Measurements from ENCODE around the gene NR5A2. TPM values are rescaled to one million over a fixed set of nuclear protein-coding genes. Genes with fewer than 3 reads are reported as not detected.

The NR5A2 gene
- total RNA-seq: under 1 TPM; 0.32 to 0.58 (median 0.50) TPM
- polyA plus RNA-seq: 0.52 TPM
- long read RNA-seq, donor 1: 0 reads
- long read RNA-seq, donor 2: 0 reads
- long read RNA-seq, donor 3, partial matches to known transcripts: 0 of 1 reads
- long read RNA-seq, donor 3, other reads (novel, unspliced or antisense): 1 of 1 reads
- long read RNA-seq, donor 4: 0 reads

DNA sequence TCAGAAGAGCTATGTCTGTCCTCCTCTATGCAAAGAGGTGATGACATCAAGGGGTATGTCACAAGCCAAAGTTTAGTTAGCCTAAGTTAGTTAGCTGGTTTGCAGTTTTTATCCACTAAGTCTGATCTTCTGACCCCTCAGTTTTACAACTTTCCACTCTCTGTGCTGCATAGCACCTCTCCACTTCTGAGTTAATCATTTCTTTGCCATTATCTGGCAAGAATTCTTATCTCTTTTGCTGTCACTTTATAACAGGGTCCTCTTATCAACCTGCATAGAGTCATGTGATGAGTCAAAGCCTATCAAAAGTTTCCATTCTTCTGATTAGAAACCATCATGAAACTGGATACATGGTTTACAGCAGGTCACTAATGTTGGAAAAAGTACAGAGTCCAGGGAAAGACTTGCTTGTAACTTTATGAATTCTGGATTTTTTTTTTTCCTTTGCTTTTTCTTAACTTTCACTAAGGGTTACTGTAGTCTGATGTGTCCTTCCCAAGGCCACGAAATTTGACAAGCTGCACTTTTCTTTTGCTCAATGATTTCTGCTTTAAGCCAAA, at the start of gene NR5A2:
NR5A2 (plus strand) TSS at position 447 of the 560 bp plus-strand sequence. CDS start 138 bp downstream, outside the sequence.
- Histone ChIP-seq H3K4me3 (ENCODE audit: low read length) (peak within 1 kb of the TSS; percentile 79), H3K4me1 (ENCODE audit: control insufficient read depth, insufficient read depth, low read length) (no peaks in the 10 kb centered on the region), H3K27ac (ENCODE audit: low read length) (no peak within 1 kb of the TSS), H3K9me3 (ENCODE audit: control insufficient read depth, low read length) (no peaks in the 10 kb centered on the region), H3K27me3 (ENCODE audit: control insufficient read depth, insufficient read depth) (no peaks in the 10 kb centered on the region)
- WGBS: 86% methylated on average over 1 of the region's 1 CpG
- DNase-seq: no peak
- no peak for ATAC-seq
- intact Hi-C loops (cut with DNase I): no loop called here

DNA sequence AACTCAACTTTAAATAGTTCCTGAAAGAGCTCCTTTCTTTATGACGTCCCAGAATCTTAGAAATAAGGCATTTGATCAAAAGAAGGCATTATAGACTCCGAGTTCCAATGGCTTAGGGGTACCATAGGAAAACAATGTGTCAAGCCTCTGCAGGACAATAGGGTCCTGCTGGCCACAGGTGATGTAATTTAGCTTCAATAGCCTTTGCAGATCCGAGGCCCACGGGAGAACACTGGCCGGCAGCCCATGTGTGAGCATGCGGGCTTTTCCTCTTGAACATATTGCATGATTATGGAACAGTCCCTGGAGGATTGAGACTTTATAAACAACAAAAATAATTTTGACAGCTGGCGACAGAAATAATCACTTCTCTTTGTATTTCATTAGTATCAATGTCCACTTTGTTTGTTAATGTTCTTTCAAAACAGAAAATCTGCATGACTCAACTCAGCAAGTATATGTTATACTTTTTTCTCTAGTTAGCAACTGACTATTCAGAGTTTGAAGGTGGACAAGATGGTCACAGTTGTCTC, 49.0 kb upstream of the NR5A2 start:
- Histone ChIP-seq H3K9me3 (ENCODE audit: control insufficient read depth, low read length) (no peaks in the 10 kb centered on the region), H3K27ac (ENCODE audit: low read length) (no peak overlapping the region), H3K27me3 (ENCODE audit: control insufficient read depth, insufficient read depth) (no peaks in the 10 kb centered on the region), H3K4me1 (ENCODE audit: control insufficient read depth, insufficient read depth, low read length) (peaks cover 1% of the 10 kb centered on the region), H3K4me3 (ENCODE audit: low read length) (no peak overlapping the region)
- DNase-seq (no peak), ATAC-seq (no peak)
- intact Hi-C loops (cut with DNase I): no loop called here
- WGBS: 43% methylated on average over 7 of the region's 7 CpGs

DNA sequence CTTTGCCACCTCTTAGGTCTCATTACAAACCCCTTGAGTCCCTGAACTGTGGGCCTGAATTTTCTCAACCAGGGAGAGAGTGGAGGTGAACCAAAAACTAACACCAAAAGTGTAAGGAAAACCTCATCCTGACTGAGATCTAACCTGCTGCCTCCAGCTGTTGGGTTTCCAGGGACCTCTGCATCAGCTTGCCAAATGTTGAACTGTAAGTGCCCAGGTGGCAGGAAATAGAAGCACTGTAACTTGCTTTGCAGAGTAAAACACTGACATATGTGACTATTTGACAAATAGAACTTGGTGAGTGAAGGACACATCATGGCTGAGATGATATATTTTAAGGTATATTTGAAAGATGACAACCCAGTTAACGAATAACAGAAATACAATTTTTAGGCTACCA, 48.4 kb upstream of the NR5A2 start:
- intact Hi-C loops (cut with DNase I): no loop called here
- no peak overlapping the region for H3K4me3 ChIP-seq (ENCODE audit: low read length)
- H3K27me3 ChIP-seq (ENCODE audit: control insufficient read depth, insufficient read depth): no peaks in the 10 kb centered on the region
- H3K4me1 ChIP-seq (ENCODE audit: control insufficient read depth, insufficient read depth, low read length): peaks cover 1% of the 10 kb centered on the region
- no peaks in the 10 kb centered on the region for H3K9me3 ChIP-seq (ENCODE audit: control insufficient read depth, low read length)
- DNase-seq: no peak
- WGBS: 98% methylated on average over 1 of the region's 1 CpG
- no peak for ATAC-seq
- H3K27ac ChIP-seq (ENCODE audit: low read length): no peak overlapping the region

DNA sequence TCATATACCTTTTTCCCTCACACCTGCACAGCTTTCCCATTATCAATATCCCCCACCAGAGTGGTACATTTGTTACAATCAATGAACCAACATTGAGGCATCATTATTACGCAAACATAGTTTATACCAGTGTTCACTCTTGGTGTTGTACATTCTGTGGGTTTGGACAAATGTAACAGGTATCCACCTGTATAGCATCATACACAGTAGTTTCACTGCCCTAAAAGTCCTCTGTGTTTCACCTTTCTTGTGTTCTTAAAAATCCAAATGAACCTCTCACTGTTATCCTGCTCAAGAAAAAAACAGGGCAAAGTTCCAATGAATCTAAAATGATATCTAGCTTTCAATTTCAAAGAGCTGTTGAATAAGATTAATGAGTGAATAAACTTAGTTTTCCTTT, 45.9 kb upstream of the NR5A2 start:
- Histone ChIP-seq H3K4me1 (ENCODE audit: control insufficient read depth, insufficient read depth, low read length) (peaks cover 1% of the 10 kb centered on the region), H3K27ac (ENCODE audit: low read length) (no peak overlapping the region), H3K9me3 (ENCODE audit: control insufficient read depth, low read length) (no peaks in the 10 kb centered on the region), H3K4me3 (ENCODE audit: low read length) (no peak overlapping the region), H3K27me3 (ENCODE audit: control insufficient read depth, insufficient read depth) (no peaks in the 10 kb centered on the region)
- DNase-seq: no peak
- intact Hi-C loops (cut with DNase I): no loop called here
- 99% methylated on average over 1 of the region's 1 CpG for WGBS
- ATAC-seq: no peak

DNA sequence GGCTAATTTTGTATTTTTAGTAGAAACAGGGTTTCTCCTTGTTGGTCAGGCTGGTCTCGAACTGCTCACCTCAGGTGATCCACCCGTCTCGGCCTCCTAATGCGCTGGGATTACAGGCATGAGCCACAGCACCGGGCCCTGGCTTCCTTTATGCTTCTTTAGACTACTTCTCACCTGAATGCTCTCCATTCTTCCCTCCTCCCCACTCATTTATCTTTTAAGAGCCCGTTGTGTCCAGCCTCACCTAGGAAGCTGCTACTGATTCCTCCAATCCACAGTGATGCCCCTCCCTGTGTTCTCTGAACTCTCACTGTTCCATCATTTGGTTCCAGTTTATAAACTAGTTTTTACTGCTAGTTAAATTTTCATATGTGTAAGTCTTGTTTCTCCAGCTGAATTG, 44.9 kb upstream of the NR5A2 start:
- ATAC-seq (no peak), DNase-seq (no peak)
- Histone ChIP-seq H3K27me3 (ENCODE audit: control insufficient read depth, insufficient read depth) (no peaks in the 10 kb centered on the region), H3K27ac (ENCODE audit: low read length) (no peak overlapping the region), H3K9me3 (ENCODE audit: control insufficient read depth, low read length) (no peaks in the 10 kb centered on the region), H3K4me3 (ENCODE audit: low read length) (no peak overlapping the region), H3K4me1 (ENCODE audit: control insufficient read depth, insufficient read depth, low read length) (peaks cover 1% of the 10 kb centered on the region)
- WGBS: 87% methylated on average over 6 of the region's 6 CpGs
- intact Hi-C loops (cut with DNase I): no loop called here

DNA sequence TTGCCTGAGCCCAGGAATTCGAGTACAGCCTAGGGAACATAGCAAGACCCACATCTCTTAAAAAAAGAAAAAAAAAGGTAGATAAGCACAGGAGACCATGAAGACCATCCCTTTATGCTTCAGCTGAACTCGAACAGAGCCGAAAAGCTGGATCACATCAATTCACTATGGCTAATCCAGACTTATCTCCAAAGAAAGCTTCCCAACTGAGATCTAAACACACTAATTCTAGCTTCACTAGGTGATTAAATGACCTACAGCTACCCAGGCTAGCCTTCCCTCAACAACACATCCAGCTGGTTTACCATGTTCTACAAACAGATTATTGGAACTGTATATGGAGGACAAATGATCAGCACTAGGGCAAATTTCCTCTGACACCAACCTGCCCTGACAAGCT, 44.0 kb upstream of the NR5A2 start:
- no peak for DNase-seq
- no peak for ATAC-seq
- WGBS: 86% methylated on average over 3 of the region's 3 CpGs
- intact Hi-C loops (cut with DNase I): no loop called here
- Histone ChIP-seq H3K9me3 (ENCODE audit: control insufficient read depth, low read length) (no peaks in the 10 kb centered on the region), H3K4me3 (ENCODE audit: low read length) (no peak overlapping the region), H3K4me1 (ENCODE audit: control insufficient read depth, insufficient read depth, low read length) (no peaks in the 10 kb centered on the region), H3K27ac (ENCODE audit: low read length) (no peak overlapping the region), H3K27me3 (ENCODE audit: control insufficient read depth, insufficient read depth) (no peaks in the 10 kb centered on the region)

DNA sequence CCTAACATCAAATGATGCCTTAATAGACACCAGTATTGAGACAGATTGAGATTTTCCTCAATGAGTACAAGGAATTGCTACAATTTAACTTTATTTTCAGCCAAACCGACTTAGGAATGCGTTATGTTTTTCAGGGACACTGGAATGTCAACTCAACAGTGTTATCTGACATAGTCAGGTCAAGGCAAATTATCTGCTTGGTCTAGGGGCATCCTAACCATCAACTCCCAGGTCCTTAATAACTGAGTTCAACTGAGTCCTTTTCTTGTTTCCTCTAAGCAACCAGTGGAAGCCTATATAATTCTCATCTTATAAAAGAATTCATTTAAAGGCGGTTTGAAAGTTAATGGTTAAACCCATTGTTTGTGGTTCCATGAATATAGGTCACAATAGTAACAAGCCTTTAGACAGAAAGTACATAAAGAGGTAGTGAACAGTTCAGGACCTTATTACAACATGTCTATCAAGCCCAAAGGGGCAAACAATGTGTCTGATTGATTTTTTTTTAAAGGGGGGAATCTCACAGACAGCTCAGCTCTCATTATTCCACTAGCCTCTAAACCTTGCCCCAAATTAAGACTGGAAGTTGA, 32.3 kb upstream of the NR5A2 start:
- intact Hi-C loops (cut with DNase I): no loop called here
- H3K27me3 ChIP-seq (ENCODE audit: control insufficient read depth, insufficient read depth): no peaks in the 10 kb centered on the region
- no peak overlapping the region for H3K4me3 ChIP-seq (ENCODE audit: low read length)
- H3K4me1 ChIP-seq (ENCODE audit: control insufficient read depth, insufficient read depth, low read length): no peaks in the 10 kb centered on the region
- no peak overlapping the region for H3K27ac ChIP-seq (ENCODE audit: low read length)
- no peaks in the 10 kb centered on the region for H3K9me3 ChIP-seq (ENCODE audit: control insufficient read depth, low read length)
- DNase-seq (no peak), ATAC-seq (no peak)
- WGBS: 62% methylated on average over 3 of the region's 3 CpGs

DNA sequence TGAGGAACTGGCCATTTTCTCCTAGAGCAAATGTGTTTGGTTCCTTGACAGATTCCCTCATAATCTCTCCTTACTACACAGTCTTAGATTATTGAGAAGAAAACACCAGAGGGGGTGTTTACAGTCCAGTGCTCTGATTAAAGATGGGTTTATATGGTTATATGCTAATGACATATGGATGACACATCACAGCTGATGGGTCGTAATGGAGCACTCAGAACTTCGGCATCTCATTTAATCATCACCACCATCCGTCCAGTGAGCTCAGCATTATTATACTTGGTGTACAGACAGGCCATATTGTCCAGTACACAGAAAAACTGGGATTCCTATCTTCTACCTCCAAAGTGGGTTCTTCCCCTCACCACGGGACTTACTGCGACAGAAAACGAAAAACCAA, 22.3 kb upstream of the NR5A2 start:
- ATAC-seq (no peak), DNase-seq (no peak)
- H3K27me3 ChIP-seq (ENCODE audit: control insufficient read depth, insufficient read depth): no peaks in the 10 kb centered on the region
- intact Hi-C loops (cut with DNase I): no loop called here
- 94% methylated on average over 6 of the region's 6 CpGs for WGBS
- no peak overlapping the region for H3K4me3 ChIP-seq (ENCODE audit: low read length)
- H3K9me3 ChIP-seq (ENCODE audit: control insufficient read depth, low read length): no peaks in the 10 kb centered on the region
- no peak overlapping the region for H3K27ac ChIP-seq (ENCODE audit: low read length)
- H3K4me1 ChIP-seq (ENCODE audit: control insufficient read depth, insufficient read depth, low read length): no peaks in the 10 kb centered on the region

DNA sequence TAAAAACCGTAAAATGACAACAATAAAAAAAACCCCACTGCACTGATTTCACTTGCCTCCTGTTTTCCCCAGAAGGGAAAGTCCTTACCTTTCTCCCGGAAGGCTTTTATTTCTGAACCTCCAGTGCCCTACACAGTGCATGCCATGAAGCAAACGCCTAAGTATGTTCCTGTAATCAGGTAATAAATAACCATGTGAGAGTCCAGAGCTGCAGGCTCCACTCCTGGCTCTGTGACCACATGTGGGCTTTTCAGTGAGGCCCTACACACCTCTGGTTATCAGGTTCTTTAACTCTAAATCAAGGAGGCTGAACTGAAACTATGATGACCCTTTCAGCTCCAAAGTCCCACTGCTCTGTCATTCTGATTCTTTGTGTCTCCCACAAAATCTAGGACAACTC, 20.8 kb upstream of the NR5A2 start:
- Histone ChIP-seq H3K9me3 (ENCODE audit: control insufficient read depth, low read length) (no peaks in the 10 kb centered on the region), H3K4me3 (ENCODE audit: low read length) (no peak overlapping the region), H3K4me1 (ENCODE audit: control insufficient read depth, insufficient read depth, low read length) (no peaks in the 10 kb centered on the region), H3K27ac (ENCODE audit: low read length) (no peak overlapping the region), H3K27me3 (ENCODE audit: control insufficient read depth, insufficient read depth) (no peaks in the 10 kb centered on the region)
- intact Hi-C loops (cut with DNase I): no loop called here
- no peak for DNase-seq
- WGBS: 75% methylated on average over 3 of the region's 3 CpGs
- no peak for ATAC-seq

DNA sequence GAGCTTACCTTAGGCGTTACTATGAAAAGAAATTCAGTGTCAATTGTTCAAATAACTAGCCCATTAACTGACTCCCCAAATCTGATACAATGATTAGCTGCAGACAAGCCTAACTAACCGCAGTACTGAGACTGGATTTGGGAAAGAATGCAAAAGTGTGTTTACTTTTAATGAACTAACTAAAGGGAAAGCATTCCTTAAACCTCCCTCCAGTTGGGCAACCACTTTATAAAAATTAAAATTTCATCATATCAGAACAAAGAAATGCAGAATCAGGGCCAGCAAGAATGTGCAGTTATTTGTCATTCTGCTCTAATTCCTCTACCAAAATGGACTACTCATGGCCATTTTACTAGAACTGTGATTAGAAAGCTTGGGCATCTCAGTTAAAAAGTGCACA, 11.7 kb upstream of the NR5A2 start:
- H3K27me3 ChIP-seq (ENCODE audit: control insufficient read depth, insufficient read depth): no peaks in the 10 kb centered on the region
- H3K4me1 ChIP-seq (ENCODE audit: control insufficient read depth, insufficient read depth, low read length): no peaks in the 10 kb centered on the region
- WGBS: 70% methylated on average over 2 of the region's 2 CpGs
- no peaks in the 10 kb centered on the region for H3K9me3 ChIP-seq (ENCODE audit: control insufficient read depth, low read length)
- no peak for ATAC-seq
- DNase-seq: no peak
- no peak overlapping the region for H3K27ac ChIP-seq (ENCODE audit: low read length)
- intact Hi-C loops (cut with DNase I): no loop called here
- H3K4me3 ChIP-seq (ENCODE audit: low read length): no peak overlapping the region

DNA sequence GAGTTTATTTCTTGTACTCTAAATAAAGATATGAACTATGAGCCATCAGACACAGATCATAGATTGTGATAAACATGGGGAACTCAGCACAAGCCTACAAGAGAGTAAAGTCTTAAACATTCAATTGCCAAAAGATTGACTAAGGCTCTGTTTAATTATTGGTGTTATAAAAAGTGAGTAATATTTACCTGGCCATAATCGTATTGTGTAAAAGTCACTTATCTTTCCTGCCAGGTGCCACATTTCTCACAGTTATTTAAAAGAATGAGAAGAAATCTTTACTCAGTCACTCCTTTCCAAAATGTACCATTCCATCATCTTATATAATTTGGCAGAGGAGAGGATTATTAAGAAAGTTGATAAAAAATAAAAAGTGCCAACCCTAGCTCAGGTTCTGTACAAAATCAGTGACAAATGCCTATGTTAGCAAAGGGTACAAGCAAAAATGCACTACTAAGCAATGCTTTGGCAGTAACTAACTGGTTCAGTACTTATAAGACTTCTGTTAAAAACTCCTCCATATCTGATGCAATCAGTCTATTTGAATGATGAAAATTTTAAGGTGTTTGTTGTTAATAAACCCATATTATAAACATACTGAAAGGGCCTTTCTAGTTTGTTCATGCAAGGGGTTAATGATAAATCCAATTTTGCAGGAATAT, 5.8 kb upstream of the NR5A2 start:
- H3K4me1 ChIP-seq (ENCODE audit: control insufficient read depth, insufficient read depth, low read length): no peaks in the 10 kb centered on the region
- peaks cover 4% of the 10 kb centered on the region for H3K27me3 ChIP-seq (ENCODE audit: control insufficient read depth, insufficient read depth)
- WGBS: 86% methylated on average over 1 of the region's 1 CpG
- intact Hi-C loops (cut with DNase I): no loop called here
- H3K27ac ChIP-seq (ENCODE audit: low read length): no peak overlapping the region
- H3K9me3 ChIP-seq (ENCODE audit: control insufficient read depth, low read length): no peaks in the 10 kb centered on the region
- no peak overlapping the region for H3K4me3 ChIP-seq (ENCODE audit: low read length)
- ATAC-seq (no peak), DNase-seq (no peak)

Data from right cardiac atrium (tissue), 5 donors.